ENCODE data around the gene TMEM9. TPM values are rescaled to one million over a fixed set of nuclear protein-coding genes. Genes with fewer than 3 reads are reported as not detected.
A peak's percentile ranks its signal among the peaks of the same experiment; 100 is the strongest.

TMEM9 gene
- total and polyA plus RNA-seq, 2 of the 8 experiments (the other 6 are each of a cell fraction or from before 2014, with no cell fraction given): 79.9 to 181 TPM

GRCh38 chr1:201169203-201169602, 14.9 kb upstream of the TMEM9 start:
- FAIRE-seq (no peak), DNase-seq (ENCODE audit: low read depth in 1 of 2, low spot score in 2 of 2) (no peak)
- no peak overlapping the region for H3K4me2 ChIP-seq (ENCODE audit: insufficient read depth in 1 of 2, low read depth in 2 of 2, low read length in 2 of 2)
- POLR2A ChIA-PET (ENCODE audit: partially characterized antibody): interaction anchor here (1.3 to 7.1 kb wide), 5 partner anchors 12 to 23 kb away, joined by 3 to 105 read pairs (median 4); partner anchors contain the start of genes IGFN1 and TMEM9
- CTCF ChIA-PET (ENCODE audit: partially characterized antibody): interaction anchor here (1.6 to 3.4 kb wide), 7 partner anchors 10 to 46 kb away, joined by 5 to 14 read pairs (median 10); partner anchors contain the start of gene TMEM9
- H3K79me1 ChIP-seq (ENCODE audit: low read depth, low read length): no peaks in the 10 kb centered on the region
- no peak overlapping the region for H3K18ac ChIP-seq (ENCODE audit: extremely low read depth, low read length)
- no peak overlapping the region for H3K9ac ChIP-seq (replicated peaks in 1 of 4; ENCODE audit: extremely low read depth in 1 of 4, low read depth in 3 of 4, low read length in 3 of 4)
- 76% methylated on average over 3 of the region's 3 CpGs; no CpG with 5 or more reads in 1 of the 2 experiments for WGBS, 2 experiments (ENCODE audit: extremely low coverage in 1 of 2, insufficient coverage in 1 of 2, insufficient read length in 1 of 2, insufficient replicate concordance in 2 of 2, low coverage in 1 of 2, low lambda C conversion rate in 2 of 2, missing lambda C conversion rate in 1 of 2)
- no peak overlapping the region for H2AK5ac ChIP-seq (ENCODE audit: low read depth, low read length)
- 0 out of 2 replicates have a peak overlapping the region, but pooled peaks have one; percentile 35 for H2BK12ac ChIP-seq (ENCODE audit: low read depth, low read length)
- no peak overlapping the region for H4K5ac ChIP-seq (ENCODE audit: insufficient read length, low read depth, low read length)
- no peak overlapping the region for H4K91ac ChIP-seq (replicated peaks; ENCODE audit: insufficient read length, low read length)
- no peak overlapping the region for H3K4ac ChIP-seq (replicated peaks; ENCODE audit: insufficient read length, low read depth, low read length)
- H4K8ac ChIP-seq (ENCODE audit: extremely low read depth, insufficient read depth, low read length): no peak overlapping the region
- H3K36me3 ChIP-seq (ENCODE audit: control insufficient read depth in 2 of 4, insufficient read depth in 4 of 4, low read length in 3 of 4): no peaks in the 10 kb centered on the region
- H3K79me2 ChIP-seq (ENCODE audit: control insufficient read depth in 1 of 2, insufficient read depth in 2 of 2, low read length in 2 of 2): no peaks in the 10 kb centered on the region
- H3K9me3 ChIP-seq (ENCODE audit: insufficient read depth in 2 of 2, low read depth in 1 of 2, low read length in 1 of 2): no peaks in the 10 kb centered on the region
- peaks cover 5% of the 10 kb centered on the region; the same call in 1 of the 2 replicates for H3K23me2 ChIP-seq (ENCODE audit: low read depth, low read length)
- no peak overlapping the region for H2BK120ac ChIP-seq (replicated peaks; ENCODE audit: low read depth, low read length)
- H3K27me3 ChIP-seq (replicated peaks in 1 of 4; ENCODE audit: control insufficient read depth in 3 of 4, extremely low read depth in 1 of 4, insufficient read depth in 3 of 4, low read length in 3 of 4): peaks cover 0 to 6% (median 4%) of the 10 kb centered on the region in 4 experiments; a peak in 3 of 7 replicates
- H4K20me1 ChIP-seq (replicated peaks in 1 of 2; ENCODE audit: control insufficient read depth in 1 of 2, insufficient read depth in 2 of 2, low read length in 2 of 2): no peaks in the 10 kb centered on the region
- H2BK5ac ChIP-seq (ENCODE audit: low read depth, low read length): no peak overlapping the region
- H3K56ac ChIP-seq (replicated peaks; ENCODE audit: insufficient read length, low read depth, low read length): no peak overlapping the region
- no peak overlapping the region for H3K4me3 ChIP-seq (ENCODE audit: extremely low read depth in 1 of 4, insufficient read depth in 2 of 4, low read depth in 3 of 4, low read length in 4 of 4)
- no peak overlapping the region for H2AFZ ChIP-seq (ENCODE audit: low read length)
- H3K23ac ChIP-seq (ENCODE audit: insufficient read length): no peak overlapping the region
- H3K27ac ChIP-seq (ENCODE audit: low read depth, low read length): no peak overlapping the region
- H2BK15ac ChIP-seq (ENCODE audit: low read length): peak overlapping the region; percentile 9; the same call in 1 of the 2 replicates
- peaks cover 4 to 9% (median 6%) of the 10 kb centered on the region in 4 experiments; a peak in 6 of 7 replicates for H3K4me1 ChIP-seq (replicated peaks in 1 of 4; ENCODE audit: control insufficient read depth in 3 of 4, insufficient read depth in 4 of 4, low read length in 3 of 4)
- H3K14ac ChIP-seq (ENCODE audit: insufficient read length): no peak overlapping the region
- H2BK20ac ChIP-seq (ENCODE audit: low read length): no peak overlapping the region
- TF ChIP-seq RXRA (IDR thresholded peaks at IDR 0.05; ENCODE audit: insufficient read depth, low read depth, low read length) (no peak), FOSL1 (IDR thresholded peaks at IDR 0.05; ENCODE audit: insufficient read depth, low read depth, low read length) (no peak), SP2 (IDR thresholded peaks at IDR 0.05; ENCODE audit: low read length) (no peak), EP300 (IDR thresholded peaks at IDR 0.05; ENCODE audit: borderline replicate concordance in 1 of 2, low read depth in 2 of 2, low read length in 2 of 2) (no peak), RNF2 (IDR thresholded peaks at IDR 0.05; ENCODE audit: borderline replicate concordance, low read depth, low read length, missing control alignments, poor library complexity, severe bottlenecking) (no peak)
